Measurements from ENCODE around the gene HPS5.

HPS5 gene

GRCh38 chr11:18320617-18321016 lies 1.3 kb downstream of the HPS5 start:
- DNase-seq = no peak

GRCh38 chr11:18319914-18320313 lies 2.0 kb downstream of the HPS5 start:
- no peak for DNase-seq

- DNase-seq = no peak
Observed at GRCh38 chr11:18317551-18317950, 4.4 kb downstream of the HPS5 start.

- no peak for DNase-seq
Observed at GRCh38 chr11:18315893-18316292, 6.0 kb downstream of the HPS5 start.

GRCh38 chr11:18314784-18315523 lies 7.0 kb downstream of the HPS5 start:
- no peak for DNase-seq

GRCh38 chr11:18313965-18314763 lies 7.8 kb downstream of the HPS5 start:
- DNase-seq = peak; percentile 58

GRCh38 chr11:18312663-18313420 lies 9.1 kb downstream of the HPS5 start:
- DNase-seq = peak; percentile 90

GRCh38 chr11:18312012-18312411 lies 9.9 kb downstream of the HPS5 start:
- DNase-seq = peak; percentile 45

- peak; percentile 28 for DNase-seq
Observed at GRCh38 chr11:18310800-18311340, 11.1 kb downstream of the HPS5 start.

- no peak for DNase-seq
Observed at GRCh38 chr11:18309691-18310090, 12.2 kb downstream of the HPS5 start.

- no peak for DNase-seq
Observed at GRCh38 chr11:18308242-18308641, 13.7 kb downstream of the HPS5 start.

- DNase-seq = no peak
Observed at GRCh38 chr11:18307461-18308139, 14.3 kb downstream of the HPS5 start.

- no peak for DNase-seq
Observed at GRCh38 chr11:18304745-18305144, 17.2 kb downstream of the HPS5 start.

- DNase-seq = no peak
Observed at GRCh38 chr11:18299721-18300120, 22.2 kb downstream of the HPS5 start.

GRCh38 chr11:18295316-18295715 lies 26.6 kb downstream of the HPS5 start:
- no peak for DNase-seq

- DNase-seq = no peak
Observed at GRCh38 chr11:18294862-18295261, 27.1 kb downstream of the HPS5 start.

- no peak for DNase-seq
Observed at GRCh38 chr11:18288911-18289310, 33.0 kb downstream of the HPS5 start.

- no peak for DNase-seq
Observed at GRCh38 chr11:18285841-18286240, 36.1 kb downstream of the HPS5 start.

GRCh38 chr11:18282626-18283025 lies 39.3 kb downstream of the HPS5 start:
- no peak for DNase-seq

GRCh38 chr11:18280438-18281045 lies 41.4 kb downstream of the HPS5 start:
- DNase-seq = no peak

- no peak for DNase-seq
Observed at GRCh38 chr11:18277565-18278271, 44.2 kb downstream of the HPS5 start.
